ENCODE data around the gene LRRC74B.
"Not testable (repeated sequence)": the region's sequence is repeated elsewhere in the genome, so short reads cannot be mapped to it uniquely, and the experiment has no call there.

LRRC74B gene

GRCh38 chr22:21033895-21034294, 11.9 kb upstream of the LRRC74B start:
- no peak for DNase-seq
- no peak for TF ChIP-seq CTCF (IDR thresholded peaks at IDR 0.05)
- Mint-ChIP-seq H3K4me1 (peaks cover 32% of the 10 kb centered on the region), H3K9me3 (peaks cover 14% of the 10 kb centered on the region), H3K27me3 (ENCODE audit: low read depth, poor library complexity) (peaks cover 71% of the 10 kb centered on the region), H3K36me3 (ENCODE audit: low read depth) (no peaks in the 10 kb centered on the region), H3K27ac (no peak overlapping the region), H3K4me3 (no peak overlapping the region)

GRCh38 chr22:21034989-21035388, 10.8 kb upstream of the LRRC74B start:
- H3K27ac Mint-ChIP-seq = no peak overlapping the region
- no peaks in the 10 kb centered on the region for H3K36me3 Mint-ChIP-seq (ENCODE audit: low read depth)
- no peak for DNase-seq
- H3K9me3 Mint-ChIP-seq = peaks cover 6% of the 10 kb centered on the region
- H3K4me3 Mint-ChIP-seq = no peak overlapping the region
- H3K4me1 Mint-ChIP-seq = peaks cover 21% of the 10 kb centered on the region
- peaks cover 64% of the 10 kb centered on the region for H3K27me3 Mint-ChIP-seq (ENCODE audit: low read depth, poor library complexity)
- TF ChIP-seq CTCF (IDR thresholded peaks at IDR 0.05) = no peak

- no peak overlapping the region for H3K27ac Mint-ChIP-seq
- H3K9me3 Mint-ChIP-seq = no peaks in the 10 kb centered on the region
- no peak for DNase-seq
- peaks cover 35% of the 10 kb centered on the region for H3K27me3 Mint-ChIP-seq (ENCODE audit: low read depth, poor library complexity)
- TF ChIP-seq CTCF (IDR thresholded peaks at IDR 0.05) = no peak
- peaks cover 9% of the 10 kb centered on the region for H3K4me1 Mint-ChIP-seq
- H3K36me3 Mint-ChIP-seq (ENCODE audit: low read depth) = no peaks in the 10 kb centered on the region
- no peak overlapping the region for H3K4me3 Mint-ChIP-seq
Measured at GRCh38 chr22:21038405-21038804, 7.3 kb upstream of the LRRC74B start.

- DNase-seq; H3K36me3 Mint-ChIP-seq (ENCODE audit: low read depth); H3K27ac Mint-ChIP-seq; H3K4me3 Mint-ChIP-seq; H3K9me3 Mint-ChIP-seq: not testable (repeated sequence)
- peaks cover 28% of the 10 kb centered on the region for H3K27me3 Mint-ChIP-seq (ENCODE audit: low read depth, poor library complexity)
- peaks cover 17% of the 10 kb centered on the region for H3K4me1 Mint-ChIP-seq
Measured at GRCh38 chr22:21039158-21039557, 6.6 kb upstream of the LRRC74B start.

GRCh38 chr22:21041937-21042336, 3.8 kb upstream of the LRRC74B start:
- peaks cover 36% of the 10 kb centered on the region for H3K4me1 Mint-ChIP-seq
- no peaks in the 10 kb centered on the region for H3K9me3 Mint-ChIP-seq
- H3K27me3 Mint-ChIP-seq (ENCODE audit: low read depth, poor library complexity) = peaks cover 10% of the 10 kb centered on the region
- TF ChIP-seq CTCF (IDR thresholded peaks at IDR 0.05) = no peak
- no peak overlapping the region for H3K27ac Mint-ChIP-seq
- H3K36me3 Mint-ChIP-seq (ENCODE audit: low read depth) = no peaks in the 10 kb centered on the region
- no peak overlapping the region for H3K4me3 Mint-ChIP-seq
- DNase-seq = no peak

GRCh38 chr22:21042978-21043859, 2.5 kb upstream of the LRRC74B start:
- Mint-ChIP-seq H3K4me3 (peak overlapping the region; percentile 64), H3K36me3 (ENCODE audit: low read depth) (no peaks in the 10 kb centered on the region), H3K9me3 (no peaks in the 10 kb centered on the region), H3K27ac (no peak overlapping the region), H3K4me1 (peaks cover 36% of the 10 kb centered on the region), H3K27me3 (ENCODE audit: low read depth, poor library complexity) (peaks cover 5% of the 10 kb centered on the region)
- DNase-seq = no peak
- no peak for TF ChIP-seq CTCF (IDR thresholded peaks at IDR 0.05)

All from nephron progenitor cell (in vitro differentiated cells).